ENCODE data around the gene ARHGAP42. TPM values are rescaled to one million over a fixed set of nuclear protein-coding genes. Genes with fewer than 3 reads are reported as not detected.

The ARHGAP42 gene
- total RNA-seq, 4 donors from 2014 or later = 5.1 to 10.6 (median 8.0) TPM

GRCh38 chr11:100794446-100794845 lies 107.4 kb downstream of the ARHGAP42 start:
- Histone ChIP-seq H3K36me3 (no peaks in the 10 kb centered on the region), H3K27me3 (no peaks in the 10 kb centered on the region), H3K4me1 (peaks cover 3 to 17% (median 12%) of the 10 kb centered on the region in 4 donors), H3K27ac (replicated peaks in 1 of 4) (no peak overlapping the region), H3K9me3 (no peaks in the 10 kb centered on the region), H3K4me3 (no peak overlapping the region)
- 82% methylated on average over 2 of the region's 2 CpGs for WGBS
- intact Hi-C loops (cut with DNase I) = no loop called here
- no peak for DNase-seq (ENCODE audit: extremely low spot score)
- TF ChIP-seq POLR2AphosphoS5 (IDR thresholded peaks at IDR 0.05) = no peak
- TF ChIP-seq CTCF (IDR thresholded peaks at IDR 0.05) = no peak
- TF ChIP-seq EP300 (IDR thresholded peaks at IDR 0.05) = no peak
- TF ChIP-seq POLR2A (IDR thresholded peaks at IDR 0.05; ENCODE audit: low read depth) = no peak

- DNase-seq (ENCODE audit: extremely low spot score) = no peak
- Histone ChIP-seq H3K27me3 (no peaks in the 10 kb centered on the region), H3K9me3 (no peaks in the 10 kb centered on the region), H3K27ac (replicated peaks in 1 of 4) (no peak overlapping the region), H3K4me3 (no peak overlapping the region), H3K36me3 (no peaks in the 10 kb centered on the region), H3K4me1 (no peaks in the 10 kb centered on the region)
- WGBS = 86% methylated on average over 3 of the region's 3 CpGs
- intact Hi-C loops (cut with DNase I) = no loop called here
- no peak for TF ChIP-seq CTCF (IDR thresholded peaks at IDR 0.05)
- no peak for TF ChIP-seq POLR2A (IDR thresholded peaks at IDR 0.05; ENCODE audit: low read depth)
- no peak for TF ChIP-seq POLR2AphosphoS5 (IDR thresholded peaks at IDR 0.05)
- TF ChIP-seq EP300 (IDR thresholded peaks at IDR 0.05) = no peak
Measured at GRCh38 chr11:100799445-100799844, 112.4 kb downstream of the ARHGAP42 start.

- WGBS = 86% methylated on average over 2 of the region's 2 CpGs
Measured at GRCh38 chr11:100800202-100800601, 113.1 kb downstream of the ARHGAP42 start.

GRCh38 chr11:100801225-100801999 lies 114.3 kb downstream of the ARHGAP42 start:
- Histone ChIP-seq H3K27ac (replicated peaks in 1 of 4) (no peak overlapping the region), H3K4me1 (no peaks in the 10 kb centered on the region), H3K9me3 (no peaks in the 10 kb centered on the region), H3K4me3 (no peak overlapping the region), H3K36me3 (no peaks in the 10 kb centered on the region), H3K27me3 (no peaks in the 10 kb centered on the region)
- DNase-seq (ENCODE audit: extremely low spot score) = no peak
- TF ChIP-seq POLR2A (IDR thresholded peaks at IDR 0.05; ENCODE audit: low read depth) (no peak), CTCF (IDR thresholded peaks at IDR 0.05) (no peak), EP300 (IDR thresholded peaks at IDR 0.05) (no peak), POLR2AphosphoS5 (IDR thresholded peaks at IDR 0.05) (no peak)
- intact Hi-C loops (cut with DNase I) = no loop called here
- 96% methylated on average over 3 of the region's 3 CpGs for WGBS

More at GRCh38 chr11:100800202-100800601, 113.1 kb downstream of the ARHGAP42 start:
- Histone ChIP-seq H3K36me3 (no peaks in the 10 kb centered on the region), H3K9me3 (no peaks in the 10 kb centered on the region), H3K27ac (replicated peaks in 1 of 4) (no peak overlapping the region), H3K4me1 (no peaks in the 10 kb centered on the region), H3K27me3 (no peaks in the 10 kb centered on the region), H3K4me3 (no peak overlapping the region)
- intact Hi-C loops (cut with DNase I) = no loop called here
- TF ChIP-seq POLR2AphosphoS5 (IDR thresholded peaks at IDR 0.05) = no peak
- no peak for TF ChIP-seq CTCF (IDR thresholded peaks at IDR 0.05)
- no peak for TF ChIP-seq EP300 (IDR thresholded peaks at IDR 0.05)
- TF ChIP-seq POLR2A (IDR thresholded peaks at IDR 0.05; ENCODE audit: low read depth) = no peak
- no peak for DNase-seq (ENCODE audit: extremely low spot score)
